ENCODE results near the gene TBC1D8B. TPM values are rescaled to one million over a fixed set of nuclear protein-coding genes. Genes with fewer than 3 reads are reported as not detected.

The TBC1D8B gene
- total RNA-seq, 1 experiment from 2014 or later = 9.2 TPM

- no TSS peak for BruUV-seq (replicated peaks)
- Histone ChIP-seq H3K9ac (ENCODE audit: low read length) (no peak overlapping the region), H3K4me3 (replicated peaks in 1 of 2; ENCODE audit: low read depth in 1 of 2, low read length in 2 of 2) (no peak overlapping the region), H3K4me2 (ENCODE audit: low read length) (no peak overlapping the region), H3K79me2 (ENCODE audit: insufficient read depth, low read length) (no peaks in the 10 kb centered on the region), H3K36me3 (ENCODE audit: control insufficient read depth in 1 of 2, insufficient read depth in 2 of 2, low read length in 2 of 2) (no peaks in the 10 kb centered on the region), H4K20me1 (ENCODE audit: insufficient read depth) (no peaks in the 10 kb centered on the region), H3K9me2 (ENCODE audit: insufficient read depth) (no peaks in the 10 kb centered on the region), H3K27ac (ENCODE audit: low read depth, low read length) (no peak overlapping the region), H3K9me3 (ENCODE audit: control insufficient read depth in 1 of 2, insufficient read depth in 1 of 2, low read depth in 1 of 2, low read length in 2 of 2) (no peaks in the 10 kb centered on the region), H3K27me3 (ENCODE audit: insufficient read depth, low read length) (no peaks in the 10 kb centered on the region), H2AFZ (ENCODE audit: low read depth, low read length, poor library complexity, severe bottlenecking) (no peak overlapping the region), H3K4me1 (ENCODE audit: control insufficient read depth in 1 of 2, insufficient read depth in 2 of 2, low read length in 2 of 2) (peaks cover under 1 to 5% of the 10 kb centered on the region in 2 experiments)
- intact Hi-C loops (cut with micrococcal nuclease) = no loop called here
- RAD21 ChIA-PET (ENCODE audit: low non-redundant PET in 1 of 2, low total read pairs in 2 of 2, uncharacterized antibody in 2 of 2, unreplicated experiment in 2 of 2) = no interaction called here
- no peak for TF ChIP-seq RAD21 (IDR thresholded peaks at IDR 0.05; ENCODE audit: low read depth)
- TF ChIP-seq JUND (IDR thresholded peaks at IDR 0.05) = no peak
- TF ChIP-seq REST (IDR thresholded peaks at IDR 0.05; ENCODE audit: low read depth) = no peak
- no peak for TF ChIP-seq FOSL1 (IDR thresholded peaks at IDR 0.05; ENCODE audit: low read depth)
- TF ChIP-seq ZBTB33 (IDR thresholded peaks at IDR 0.05; ENCODE audit: extremely low read depth, insufficient replicate concordance, low read length) = no peak
- TF ChIP-seq POLR2AphosphoS5 (IDR thresholded peaks at IDR 0.05; ENCODE audit: low read depth, low read length) = no peak
- TF ChIP-seq CEBPB (IDR thresholded peaks at IDR 0.05; ENCODE audit: low read depth) = no peak
- TF ChIP-seq YY1 (IDR thresholded peaks at IDR 0.05; ENCODE audit: extremely low read depth, insufficient replicate concordance, low read depth, low read length) = no peak
- no peak for TF ChIP-seq EGR1 (IDR thresholded peaks at IDR 0.05; ENCODE audit: low read depth)
- no peak for TF ChIP-seq SIN3A (IDR thresholded peaks at IDR 0.05; ENCODE audit: low read depth)
- no peak for TF ChIP-seq ELF1 (IDR thresholded peaks at IDR 0.05; ENCODE audit: borderline replicate concordance, low read depth)
- TF ChIP-seq SRF (IDR thresholded peaks at IDR 0.05; ENCODE audit: low read depth) = no peak
- no peak for TF ChIP-seq CBX3 (IDR thresholded peaks at IDR 0.05; ENCODE audit: low read depth)
- TF ChIP-seq EZH2phosphoT487 (IDR thresholded peaks at IDR 0.05; ENCODE audit: borderline replicate concordance) = no peak
- TF ChIP-seq MAX (IDR thresholded peaks at IDR 0.05) = no peak
- no peak for TF ChIP-seq TCF7L2 (IDR thresholded peaks at IDR 0.05; ENCODE audit: borderline replicate concordance, extremely low read depth, insufficient read depth, insufficient read length)
- no peak for TF ChIP-seq CTCF (IDR thresholded peaks at IDR 0.05 in 2 of 3, conservative IDR thresholded peaks at IDR 0.05 in 1 of 3; ENCODE audit: borderline replicate concordance in 1 of 3, insufficient read depth in 1 of 3, low read depth in 2 of 3, low read length in 2 of 3)
- TF ChIP-seq ATF3 (IDR thresholded peaks at IDR 0.05) = no peak
- TF ChIP-seq SP1 (IDR thresholded peaks at IDR 0.05; ENCODE audit: low read depth) = no peak
- TF ChIP-seq ZNF274 (IDR thresholded peaks at IDR 0.05; ENCODE audit: low read depth, low read length) = no peak
- POLR2A ChIA-PET = no interaction called here
- DNase-seq (ENCODE audit: low read depth, low spot score) (no peak), ATAC-seq (no peak)
- CTCF ChIA-PET = no interaction called here
Observed at GRCh38 chrX:106889468-106889867, 87.0 kb downstream of the TBC1D8B start.

Data from HCT116 (cell line).